SH-SY5Y (cell line): Measurements from ENCODE around the gene GALNT9.

ENCODE experiments used
- GATA2 ChIP-seq: IDR thresholded peaks from 2 replicates; pipeline ENCODE4 v1.6.1; 2011; ENCODE audit warnings: mild to moderate bottlenecking, low read depth, low read length
- GATA3 ChIP-seq: IDR thresholded peaks from 2 replicates; pipeline ENCODE4 v1.6.1; 2011; ENCODE audit warnings: low read depth, mild to moderate bottlenecking, low read length, moderate library complexity

DNA sequence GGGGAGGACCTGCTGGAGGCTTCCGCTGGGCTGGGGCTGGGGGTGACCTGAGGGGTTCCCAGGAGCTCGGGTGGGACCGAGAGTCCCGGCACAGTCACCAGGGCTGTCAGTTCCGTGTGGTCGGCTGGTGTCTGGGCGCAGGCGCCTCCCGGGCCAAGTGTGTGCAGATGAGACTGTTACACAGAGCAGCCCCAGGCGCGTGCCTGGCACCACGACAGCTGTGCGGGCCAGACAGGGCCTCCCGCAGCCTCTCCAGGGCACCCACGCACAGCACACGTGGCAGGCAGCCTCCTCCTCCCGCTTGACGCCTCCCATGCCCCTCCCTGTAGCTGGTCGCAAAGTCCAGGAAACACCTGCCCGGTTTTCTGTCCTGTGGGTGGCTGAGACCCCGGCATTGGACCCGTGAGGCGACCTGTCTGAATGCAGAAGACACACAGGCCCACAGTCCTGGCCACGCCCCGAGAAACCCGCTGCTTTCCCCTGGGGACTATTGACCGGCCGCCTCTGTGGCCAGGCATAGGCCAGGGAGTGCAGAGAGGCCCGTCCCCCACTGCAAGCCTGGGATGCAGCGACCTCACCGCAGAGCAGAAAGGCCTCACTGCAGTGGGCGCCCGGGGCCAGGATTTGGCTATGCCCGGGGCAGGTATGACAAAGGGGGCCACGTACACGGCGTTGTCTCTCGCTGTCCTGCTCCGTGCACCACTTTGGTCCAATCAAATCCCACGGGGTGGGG lies 12.1 kb upstream of the GALNT9 start:
- no peak for TF ChIP-seq GATA2
- no peak for TF ChIP-seq GATA3
